ENCODE measurements around the gene TMEM63B.
"Not testable (repeated sequence)": the region's sequence is repeated elsewhere in the genome, so short reads cannot be mapped to it uniquely, and the experiment has no call there.

The TMEM63B gene

DNA sequence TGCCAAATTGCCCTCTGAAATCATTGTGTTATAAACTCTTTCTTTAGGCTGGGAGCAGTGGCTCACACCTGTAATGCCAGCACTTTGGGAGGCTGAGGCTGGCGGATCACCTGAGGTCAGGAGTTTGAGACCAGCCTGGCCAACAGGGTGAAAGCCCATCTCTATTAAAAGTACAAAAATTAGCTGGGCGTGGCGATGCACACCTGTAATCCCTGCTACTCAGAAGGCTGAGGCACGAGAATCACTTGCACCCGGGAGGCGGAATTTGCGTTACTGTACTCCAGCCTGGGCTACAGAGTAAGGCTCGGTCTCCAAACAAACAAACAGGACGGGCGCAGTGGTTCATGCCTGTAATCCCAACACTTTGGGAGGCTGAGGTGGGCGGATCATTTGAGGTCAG is 69.0 kb downstream of the TMEM63B start:
- DNase-seq, result not testable (repeated sequence)

DNA sequence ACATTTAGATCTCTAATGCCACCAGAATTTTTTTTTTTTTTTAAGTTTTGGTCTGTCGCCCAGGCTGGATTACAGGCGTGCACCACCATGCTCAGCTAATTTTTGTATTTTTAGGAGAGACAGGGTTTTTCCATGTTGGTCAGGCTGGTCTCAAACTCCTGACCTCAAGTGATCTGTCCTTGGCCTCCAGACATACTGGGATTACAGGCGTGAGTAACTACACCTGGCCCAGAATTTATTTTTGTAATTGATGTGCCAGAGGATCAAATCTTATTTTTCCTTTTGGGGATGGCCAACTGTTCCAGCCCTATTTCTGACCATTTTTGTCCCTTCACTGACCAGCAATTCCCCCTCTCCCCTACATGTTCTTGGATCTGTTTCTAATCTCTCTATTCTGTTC is 71.3 kb downstream of the TMEM63B start:
- DNase-seq, result no peak

DNA sequence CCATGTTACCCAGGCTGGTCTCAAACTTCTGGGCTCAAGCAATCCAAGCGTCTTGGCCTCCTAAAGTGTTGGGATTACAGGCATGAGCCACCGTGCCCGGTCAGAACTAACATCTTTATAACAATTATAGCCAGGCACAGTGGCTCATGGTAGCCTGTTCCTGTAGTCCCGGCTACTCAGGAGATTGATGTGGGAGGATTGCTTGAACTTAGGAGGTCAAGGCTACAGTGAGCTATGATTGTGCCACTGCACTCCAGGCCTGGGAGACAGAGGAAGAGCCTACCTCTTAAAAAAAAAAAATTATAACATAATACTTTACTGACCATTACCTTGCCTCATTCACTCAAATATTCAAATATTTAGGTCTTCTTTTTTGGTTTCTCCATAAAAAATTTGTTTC is 72.5 kb downstream of the TMEM63B start:
- no peak for DNase-seq

DNA sequence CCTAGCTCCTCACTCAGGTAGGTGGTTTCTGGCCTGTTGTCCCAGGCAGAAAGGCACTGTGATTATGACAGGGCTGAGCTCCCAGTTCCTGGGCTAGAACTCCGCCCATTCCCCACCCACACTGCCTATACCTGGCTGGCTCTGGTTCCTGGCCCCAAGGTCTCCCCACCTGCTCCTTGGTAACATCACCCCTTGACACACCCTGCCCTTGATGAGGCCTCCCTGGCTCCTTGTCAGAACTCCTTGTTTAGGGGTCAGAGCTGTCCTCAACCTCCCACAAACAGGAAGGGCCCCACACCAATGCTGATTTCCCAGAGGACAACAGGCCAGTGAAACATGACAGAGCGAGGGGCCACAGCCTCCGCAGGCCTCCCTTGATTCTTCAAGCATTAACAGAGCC is 73.8 kb downstream of the TMEM63B start:
- no peak for DNase-seq

DNA sequence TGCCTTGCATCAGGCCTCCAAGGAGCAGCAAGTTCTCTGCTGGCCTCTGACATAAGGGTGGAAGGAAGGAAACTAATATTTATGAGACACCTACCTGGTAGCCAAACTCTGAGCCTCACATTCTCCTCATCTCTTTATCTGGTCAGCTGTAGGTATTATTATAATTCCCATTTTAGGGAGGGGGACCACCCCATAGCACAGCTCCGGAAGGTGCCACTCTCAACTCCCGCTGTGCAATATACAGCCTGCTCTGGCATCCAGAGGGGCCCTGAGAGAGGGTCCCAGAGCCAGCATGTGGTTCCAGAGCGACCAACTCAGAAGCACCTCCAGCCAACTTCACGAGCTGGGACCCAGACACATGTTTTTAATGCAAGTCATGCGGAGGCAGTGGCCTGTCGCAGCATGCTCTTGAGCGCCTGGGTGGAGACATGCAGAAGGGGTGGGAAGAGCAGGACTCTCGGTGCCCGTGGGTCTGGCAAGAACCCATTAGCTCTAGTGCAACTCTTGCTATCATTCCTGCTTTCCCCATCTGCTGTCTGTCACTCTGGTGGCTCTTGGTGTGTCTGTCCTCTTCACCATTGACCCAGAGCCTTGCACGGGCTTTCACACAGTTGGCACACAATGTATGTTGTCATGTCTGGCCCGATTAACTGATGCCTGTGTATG is 74.4 kb downstream of the TMEM63B start:
- DNase-seq, result no peak

DNA sequence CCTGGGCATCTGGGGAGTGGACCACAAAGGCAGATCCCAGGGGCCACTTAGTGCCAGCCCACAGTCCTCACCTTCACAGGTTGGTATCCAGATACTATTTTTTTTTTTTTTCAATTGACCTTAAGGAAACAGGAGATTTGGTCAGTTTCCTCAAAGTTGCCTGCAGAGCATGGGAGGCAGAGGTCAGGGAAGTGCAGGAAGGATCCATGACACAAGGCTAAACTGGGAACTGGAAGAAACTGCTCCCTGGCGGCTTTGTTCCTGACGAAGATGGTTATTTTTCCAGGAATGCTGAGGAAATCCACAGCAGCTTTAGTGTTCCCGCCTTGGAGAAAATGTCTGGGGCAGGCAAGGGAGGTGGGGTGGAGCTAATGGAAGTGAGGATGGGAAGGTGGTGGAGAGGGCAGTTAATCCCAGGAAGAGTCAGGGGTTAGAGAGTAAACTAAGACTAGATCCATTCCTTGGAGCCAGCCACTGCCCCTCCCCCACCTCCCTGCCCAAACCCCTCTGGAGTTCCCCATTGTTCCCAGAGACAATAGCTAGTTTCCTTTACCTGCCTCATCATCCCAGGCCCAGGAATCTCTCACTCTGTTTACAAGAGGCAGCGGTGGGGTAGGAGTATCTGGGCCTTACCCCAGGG is 75.1 kb downstream of the TMEM63B start:
- no peak for DNase-seq

DNA sequence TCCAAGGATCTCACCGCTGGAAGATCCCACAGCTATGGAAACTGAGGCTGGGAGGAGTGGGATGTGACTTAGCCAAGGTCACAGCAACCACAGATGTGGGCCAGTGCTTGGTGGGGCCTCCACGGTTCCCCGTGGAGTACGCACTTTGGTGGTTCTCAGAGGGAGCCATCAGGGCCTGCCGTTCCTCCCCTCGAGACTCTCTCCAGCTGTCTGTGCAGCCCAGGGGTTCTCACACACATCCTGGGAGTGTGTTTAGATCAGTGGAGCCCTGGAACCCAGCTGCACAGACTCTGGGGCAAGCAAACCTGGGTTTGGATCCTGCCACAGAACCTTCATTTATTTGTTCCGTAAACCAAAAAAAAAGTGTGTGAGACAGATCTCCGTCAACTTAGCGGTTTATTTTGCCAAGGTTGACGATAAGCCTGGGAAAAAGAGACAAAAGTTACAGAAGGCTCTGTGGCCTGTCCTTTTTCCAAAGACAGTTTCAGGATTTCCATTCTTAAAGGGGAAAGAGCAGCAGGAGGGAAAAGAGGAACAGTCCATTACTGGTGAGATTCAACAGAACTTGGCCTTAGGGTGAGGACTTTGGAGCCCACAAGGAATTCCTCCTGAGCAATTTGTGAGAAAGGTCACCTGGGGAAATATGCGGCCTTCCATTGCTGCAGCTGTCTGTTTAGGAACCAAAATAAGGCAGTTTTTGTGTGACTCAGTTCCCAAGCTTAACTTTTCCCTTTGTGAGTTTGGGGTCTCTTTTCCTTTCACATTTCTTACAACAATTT is 75.8 kb downstream of the TMEM63B start:
- no peak for DNase-seq

DNA sequence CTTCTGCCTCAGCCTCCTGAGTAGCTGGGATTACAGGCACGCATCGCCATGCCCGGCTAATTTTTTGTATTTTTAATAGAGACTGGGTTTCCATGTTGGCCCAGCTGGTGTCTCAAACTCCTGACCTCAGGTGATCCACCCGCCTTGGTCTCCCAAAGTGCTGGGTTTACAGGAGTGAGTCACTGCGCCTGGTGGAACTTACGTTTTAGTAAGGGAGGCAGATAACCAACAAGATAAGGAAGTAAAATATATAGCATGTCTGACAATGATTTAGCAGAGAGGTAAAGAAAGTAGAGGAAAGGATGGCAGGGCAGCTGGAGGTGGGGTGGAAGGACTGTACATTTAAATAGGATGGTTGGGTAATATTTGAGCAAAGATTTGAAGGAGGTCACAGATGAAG is 76.6 kb downstream of the TMEM63B start:
- DNase-seq, result no peak

All from NCI-H1048 (cell line).